Stimulated activated memory B cell treated with anti-CD40 and anti-IgM and Interleukin-4, amounts not matched to agents 10 μg/mL and 1 μg/mL and 100 μg/mL, for 72 hours (primary cell): ENCODE results near the gene SHISA6.

ENCODE experiments used
- ATAC-seq: fragments of 150-1000 bp; cut with Tn5 transposase; 2 replicates; pipeline ENCODE4 v1.10.0; 2021
- H3K27ac Mint-ChIP-seq: one replicate; pipeline ENCODE4 v1.8.0; 2022; ENCODE audit warnings: mild to moderate bottlenecking, mixed read lengths
- H3K27me3 Mint-ChIP-seq: one replicate; pipeline ENCODE4 v1.8.0; 2022; ENCODE audit warnings: mixed read lengths
- H3K36me3 Mint-ChIP-seq: one replicate; pipeline ENCODE4 v1.8.0; 2022; ENCODE audit warnings: mixed read lengths
- H3K4me1 Mint-ChIP-seq: one replicate; pipeline ENCODE4 v1.8.0; 2022; ENCODE audit warnings: mixed read lengths
- H3K4me3 Mint-ChIP-seq: one replicate; pipeline ENCODE4 v1.8.0; 2022; ENCODE audit warnings: mild to moderate bottlenecking, moderate library complexity, mixed read lengths
- H3K9me3 Mint-ChIP-seq: one replicate; pipeline ENCODE4 v1.8.0; 2022; ENCODE audit warnings: mixed read lengths

SHISA6 gene

GRCh38 chr17:11558681-11559234, 317.7 kb downstream of the SHISA6 start:
- peaks cover 7% of the 10 kb centered on the region for H3K9me3 Mint-ChIP-seq
- H3K4me3 Mint-ChIP-seq = no peak overlapping the region
- H3K4me1 Mint-ChIP-seq = no peaks in the 10 kb centered on the region
- H3K27me3 Mint-ChIP-seq = no peaks in the 10 kb centered on the region
- no peak for ATAC-seq
- no peak overlapping the region for H3K27ac Mint-ChIP-seq
- H3K36me3 Mint-ChIP-seq = no peaks in the 10 kb centered on the region

DNA sequence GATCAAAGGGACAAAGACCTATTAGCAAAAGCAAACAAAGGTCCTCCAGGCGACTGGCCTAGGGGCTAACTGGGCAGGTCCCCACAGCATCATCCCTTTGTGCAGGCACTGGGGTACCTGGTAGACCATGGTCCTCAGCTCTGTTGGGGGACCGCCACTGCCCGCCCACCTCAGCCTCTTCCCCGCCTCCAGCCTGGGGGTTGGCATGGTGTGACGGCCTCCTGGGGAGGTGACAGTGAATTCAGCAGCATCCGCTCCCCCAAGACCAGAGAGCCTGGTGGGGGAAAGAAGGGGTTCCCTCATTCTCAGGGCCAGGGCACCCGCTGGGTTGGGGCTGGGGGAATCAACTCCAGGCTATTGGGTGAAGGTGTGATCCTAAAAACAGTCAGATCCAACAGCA, 318.6 kb downstream of the SHISA6 start:
- Mint-ChIP-seq H3K36me3 (no peaks in the 10 kb centered on the region), H3K9me3 (peaks cover 7% of the 10 kb centered on the region), H3K4me1 (no peaks in the 10 kb centered on the region), H3K27ac (no peak overlapping the region), H3K27me3 (no peaks in the 10 kb centered on the region), H3K4me3 (no peak overlapping the region)
- ATAC-seq = no peak

- H3K27me3 Mint-ChIP-seq = no peaks in the 10 kb centered on the region
- no peaks in the 10 kb centered on the region for H3K4me1 Mint-ChIP-seq
- no peak overlapping the region for H3K4me3 Mint-ChIP-seq
- ATAC-seq = no peak
- H3K36me3 Mint-ChIP-seq = no peaks in the 10 kb centered on the region
- no peak overlapping the region for H3K27ac Mint-ChIP-seq
- H3K9me3 Mint-ChIP-seq = peaks cover 4% of the 10 kb centered on the region
Measured at GRCh38 chr17:11561281-11561680, 320.3 kb downstream of the SHISA6 start.

DNA sequence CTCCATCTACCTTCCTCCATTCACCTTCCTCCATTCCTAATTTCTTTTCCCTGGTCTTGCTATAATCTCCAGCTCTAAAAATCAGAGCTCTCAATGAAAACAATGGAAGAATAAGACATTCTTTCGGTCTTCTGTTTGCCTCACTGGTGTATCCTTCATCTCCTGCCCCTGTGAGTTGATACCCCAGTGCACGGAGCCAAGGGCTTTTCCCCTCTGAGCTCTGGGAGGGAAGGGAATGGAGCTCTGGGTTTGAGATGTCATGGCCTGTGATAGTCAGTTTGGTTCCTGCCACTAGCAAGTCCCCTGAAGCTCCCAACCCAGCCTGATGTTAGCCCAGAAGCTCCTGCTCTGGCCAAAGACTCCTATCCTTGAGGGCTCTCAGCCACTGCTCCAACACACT, 320.7 kb downstream of the SHISA6 start:
- no peaks in the 10 kb centered on the region for H3K36me3 Mint-ChIP-seq
- H3K27ac Mint-ChIP-seq = no peak overlapping the region
- no peak overlapping the region for H3K4me3 Mint-ChIP-seq

DNA sequence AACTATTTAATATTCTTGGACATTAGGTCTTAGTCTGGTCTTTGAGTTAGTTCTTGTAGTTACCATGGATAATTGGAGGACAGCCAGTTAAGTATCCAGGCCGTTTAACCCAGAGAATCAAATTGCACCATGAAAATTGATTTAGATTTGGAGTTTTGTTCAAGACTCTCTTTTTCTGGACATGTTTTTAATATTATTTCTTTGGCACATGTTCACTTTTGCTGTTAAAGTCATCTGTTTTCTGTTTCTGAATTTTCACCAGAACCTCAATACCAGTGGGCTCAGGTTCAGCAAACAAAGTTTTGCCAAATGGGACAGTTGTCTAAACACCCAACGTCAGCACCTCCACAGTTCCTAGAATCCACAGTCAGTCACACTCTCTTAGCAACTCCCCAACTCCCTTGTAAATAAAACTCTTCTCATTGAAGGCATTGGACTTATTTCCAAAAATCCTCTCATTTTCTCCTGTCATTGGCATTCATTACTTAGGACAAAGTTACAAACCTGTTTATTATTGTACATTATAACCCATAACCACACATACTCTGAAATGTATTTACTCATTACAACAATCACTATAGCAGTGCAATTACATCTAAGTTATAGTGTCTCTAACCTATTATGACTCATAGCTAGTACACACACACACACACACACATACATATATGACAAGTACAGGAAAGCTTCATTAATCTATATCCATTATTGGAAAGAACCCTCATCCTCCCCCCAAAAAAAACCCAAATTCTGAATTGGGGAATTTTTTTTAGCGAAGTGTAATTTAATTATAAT, 323.8 kb downstream of the SHISA6 start:
- H3K27ac Mint-ChIP-seq = no peak overlapping the region
- H3K36me3 Mint-ChIP-seq = no peaks in the 10 kb centered on the region
- no peaks in the 10 kb centered on the region for H3K4me1 Mint-ChIP-seq
- no peak for ATAC-seq
- H3K9me3 Mint-ChIP-seq = peaks cover 4% of the 10 kb centered on the region
- no peak overlapping the region for H3K4me3 Mint-ChIP-seq
- H3K27me3 Mint-ChIP-seq = no peaks in the 10 kb centered on the region

More for the DNA sequence above, 320.7 kb downstream of the SHISA6 start:
- peaks cover 4% of the 10 kb centered on the region for H3K9me3 Mint-ChIP-seq
- H3K4me1 Mint-ChIP-seq = no peaks in the 10 kb centered on the region
- ATAC-seq = no peak
- no peaks in the 10 kb centered on the region for H3K27me3 Mint-ChIP-seq

- Mint-ChIP-seq H3K27me3 (no peaks in the 10 kb centered on the region), H3K4me1 (no peaks in the 10 kb centered on the region), H3K27ac (no peak overlapping the region), H3K9me3 (peaks cover 4% of the 10 kb centered on the region), H3K36me3 (no peaks in the 10 kb centered on the region), H3K4me3 (no peak overlapping the region)
- no peak for ATAC-seq
Measured at GRCh38 chr17:11565591-11565990, 324.6 kb downstream of the SHISA6 start.

- Mint-ChIP-seq H3K4me3 (no peak overlapping the region), H3K27ac (no peak overlapping the region), H3K36me3 (no peaks in the 10 kb centered on the region), H3K27me3 (no peaks in the 10 kb centered on the region), H3K4me1 (no peaks in the 10 kb centered on the region), H3K9me3 (peaks cover 3% of the 10 kb centered on the region)
- ATAC-seq = no peak
Measured at GRCh38 chr17:11578998-11579397, 338.0 kb downstream of the SHISA6 start.

DNA sequence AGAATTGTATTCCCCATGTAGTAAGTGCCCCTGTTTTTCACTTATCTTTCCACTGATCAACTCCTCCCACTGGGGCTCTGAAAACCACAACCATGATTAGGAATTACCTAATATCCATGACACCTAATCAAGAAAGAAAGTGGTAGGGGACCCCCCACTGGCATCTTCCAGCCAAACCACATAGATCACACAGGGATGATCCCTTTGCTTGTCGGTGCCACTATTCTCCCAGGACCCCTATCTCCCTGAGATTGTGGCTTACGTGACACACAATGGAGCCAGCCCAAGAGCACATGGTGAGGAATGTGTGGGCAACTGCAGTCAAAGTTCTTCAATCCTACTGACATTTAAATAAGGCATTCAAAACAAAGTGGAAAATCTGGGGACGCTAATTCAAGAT, 339.7 kb downstream of the SHISA6 start:
- H3K9me3 Mint-ChIP-seq = peaks cover 3% of the 10 kb centered on the region
- no peak overlapping the region for H3K4me3 Mint-ChIP-seq
- no peaks in the 10 kb centered on the region for H3K27me3 Mint-ChIP-seq
- H3K4me1 Mint-ChIP-seq = no peaks in the 10 kb centered on the region
- ATAC-seq = no peak
- H3K36me3 Mint-ChIP-seq = no peaks in the 10 kb centered on the region
- H3K27ac Mint-ChIP-seq = no peak overlapping the region

GRCh38 chr17:11582217-11582616, 341.2 kb downstream of the SHISA6 start:
- no peaks in the 10 kb centered on the region for H3K36me3 Mint-ChIP-seq
- ATAC-seq = no peak
- H3K27me3 Mint-ChIP-seq = no peaks in the 10 kb centered on the region
- peaks cover 2% of the 10 kb centered on the region for H3K9me3 Mint-ChIP-seq
- H3K4me3 Mint-ChIP-seq = no peak overlapping the region
- no peaks in the 10 kb centered on the region for H3K4me1 Mint-ChIP-seq
- H3K27ac Mint-ChIP-seq = no peak overlapping the region

GRCh38 chr17:11583306-11583992, 342.4 kb downstream of the SHISA6 start:
- no peaks in the 10 kb centered on the region for H3K9me3 Mint-ChIP-seq
- no peaks in the 10 kb centered on the region for H3K4me1 Mint-ChIP-seq
- H3K36me3 Mint-ChIP-seq = no peaks in the 10 kb centered on the region
- H3K27me3 Mint-ChIP-seq = no peaks in the 10 kb centered on the region
- H3K27ac Mint-ChIP-seq = no peak overlapping the region
- H3K4me3 Mint-ChIP-seq = no peak overlapping the region
- ATAC-seq = no peak

DNA sequence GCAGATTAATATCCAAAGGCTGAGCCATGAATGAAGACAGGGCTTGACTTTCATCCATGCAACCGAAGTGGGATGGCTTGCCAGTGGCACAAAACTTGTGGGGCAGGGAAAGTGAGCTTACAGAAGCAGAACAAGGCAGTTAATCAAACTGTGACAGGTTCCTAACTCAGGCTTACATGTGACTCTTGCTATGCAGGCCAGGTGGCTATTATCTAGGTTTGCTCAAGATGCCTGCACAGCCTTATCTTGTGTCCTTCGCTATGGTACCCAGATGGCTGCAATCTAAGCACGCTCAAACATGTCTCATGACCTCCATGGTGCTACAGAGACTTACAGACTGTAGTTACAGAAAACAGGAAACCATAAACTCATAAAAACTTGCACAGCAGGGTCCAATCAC, 348.7 kb downstream of the SHISA6 start:
- Mint-ChIP-seq H3K9me3 (peaks cover 2% of the 10 kb centered on the region), H3K27me3 (no peaks in the 10 kb centered on the region), H3K36me3 (no peaks in the 10 kb centered on the region), H3K27ac (no peak overlapping the region), H3K4me3 (no peak overlapping the region), H3K4me1 (no peaks in the 10 kb centered on the region)
- no peak for ATAC-seq

GRCh38 chr17:11598274-11599221, 357.5 kb downstream of the SHISA6 start, which contains the start of gene DNAH9:
TSS of gene DNAH9 (plus strand) at chr17:11598470. CDS start at chr17:11598499, 29 bp downstream.
- H3K4me3 Mint-ChIP-seq = no peak within 1 kb of the TSS
- H3K27ac Mint-ChIP-seq = no peak within 1 kb of the TSS
- peaks cover 5% of the 10 kb centered on the region for H3K36me3 Mint-ChIP-seq
- H3K9me3 Mint-ChIP-seq = peaks cover 10% of the 10 kb centered on the region
- H3K27me3 Mint-ChIP-seq = peaks cover 8% of the 10 kb centered on the region
- no peaks in the 10 kb centered on the region for H3K4me1 Mint-ChIP-seq
- ATAC-seq = peak; percentile 43

- Mint-ChIP-seq H3K4me1 (no peaks in the 10 kb centered on the region), H3K9me3 (peaks cover 8% of the 10 kb centered on the region), H3K4me3 (no peak overlapping the region), H3K27me3 (peaks cover 8% of the 10 kb centered on the region), H3K36me3 (peaks cover 5% of the 10 kb centered on the region), H3K27ac (no peak overlapping the region)
- ATAC-seq = no peak
Measured at GRCh38 chr17:11601661-11602060, 360.6 kb downstream of the SHISA6 start.

DNA sequence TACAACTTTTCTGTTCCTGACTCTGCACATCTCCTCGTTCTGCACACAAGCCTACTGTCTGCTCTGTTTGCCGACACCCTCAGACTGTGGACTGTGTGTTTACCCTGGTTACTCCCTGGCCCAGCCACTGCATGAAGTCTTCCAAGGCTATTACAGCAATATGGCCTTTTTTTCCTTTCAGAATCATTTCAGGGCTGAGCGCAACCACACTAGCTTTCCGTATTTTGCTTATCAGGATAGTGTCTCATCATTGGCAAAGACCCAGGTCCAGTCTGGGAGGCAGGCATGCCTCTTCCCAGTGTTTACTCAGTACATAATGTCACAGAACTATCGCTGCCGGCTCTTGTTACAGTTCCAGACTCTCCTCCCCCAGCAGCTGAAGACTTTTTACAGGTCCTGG, 367.4 kb downstream of the SHISA6 start:
- Mint-ChIP-seq H3K4me1 (no peaks in the 10 kb centered on the region), H3K27me3 (no peaks in the 10 kb centered on the region)
- ATAC-seq = no peak

GRCh38 chr17:11610999-11611566, 370.1 kb downstream of the SHISA6 start:
- no peaks in the 10 kb centered on the region for H3K4me1 Mint-ChIP-seq
- H3K27me3 Mint-ChIP-seq = no peaks in the 10 kb centered on the region
- no peak overlapping the region for H3K27ac Mint-ChIP-seq
- no peaks in the 10 kb centered on the region for H3K9me3 Mint-ChIP-seq
- H3K4me3 Mint-ChIP-seq = no peak overlapping the region
- ATAC-seq = no peak
- H3K36me3 Mint-ChIP-seq = no peaks in the 10 kb centered on the region

More for the DNA sequence above, 367.4 kb downstream of the SHISA6 start:
- no peaks in the 10 kb centered on the region for H3K9me3 Mint-ChIP-seq
- no peak overlapping the region for H3K27ac Mint-ChIP-seq
- H3K4me3 Mint-ChIP-seq = no peak overlapping the region
- H3K36me3 Mint-ChIP-seq = no peaks in the 10 kb centered on the region
